HG03520 (cell line): ENCODE measurements around the gene RNF208.

ENCODE experiments used
- ATAC-seq: cut with Tn5 transposase; IDR thresholded peaks from one replicate; pipeline ENCODE4 v1.9.1; 2021; ENCODE audit warnings: mild to moderate bottlenecking, moderate library complexity; ENCODE audit not compliant: unreplicated experiment

The RNF208 gene

DNA sequence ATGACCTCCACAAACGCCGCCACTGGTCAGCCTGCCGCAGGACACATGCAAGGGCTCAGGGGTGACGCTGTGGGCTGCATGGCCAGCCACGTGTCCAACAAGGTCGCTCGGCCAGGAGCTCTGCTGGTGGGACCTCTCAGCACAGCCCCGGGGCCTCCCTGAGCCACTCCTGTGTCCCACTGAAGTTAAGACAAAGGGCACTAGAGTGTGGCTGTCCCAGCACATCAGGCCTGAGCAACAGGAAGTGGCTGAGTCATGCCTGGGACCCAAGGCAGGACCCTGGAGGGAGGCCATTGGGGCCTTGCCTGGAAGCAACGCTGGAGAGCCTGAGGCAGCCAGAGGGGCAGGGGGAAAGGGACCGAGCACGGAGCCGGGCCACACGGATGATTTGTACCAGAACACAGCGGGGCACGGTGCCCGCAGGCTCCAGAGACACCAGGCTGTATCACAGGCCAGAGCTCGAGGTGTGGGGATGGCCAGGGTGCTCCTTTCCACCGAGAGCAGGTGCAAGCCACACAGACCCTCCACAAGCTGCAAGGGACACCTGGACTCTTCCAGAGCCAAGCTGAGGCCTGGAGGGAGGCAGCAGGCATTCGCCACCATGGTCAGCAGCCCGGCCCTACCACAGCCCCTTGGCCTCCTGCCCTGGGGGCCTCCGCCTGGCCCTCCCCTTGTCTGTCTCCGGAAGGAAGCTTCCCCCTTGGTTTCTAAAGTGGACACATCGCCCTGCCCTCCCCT lies 43.7 kb downstream of the RNF208 start:
- ATAC-seq: no peak

DNA sequence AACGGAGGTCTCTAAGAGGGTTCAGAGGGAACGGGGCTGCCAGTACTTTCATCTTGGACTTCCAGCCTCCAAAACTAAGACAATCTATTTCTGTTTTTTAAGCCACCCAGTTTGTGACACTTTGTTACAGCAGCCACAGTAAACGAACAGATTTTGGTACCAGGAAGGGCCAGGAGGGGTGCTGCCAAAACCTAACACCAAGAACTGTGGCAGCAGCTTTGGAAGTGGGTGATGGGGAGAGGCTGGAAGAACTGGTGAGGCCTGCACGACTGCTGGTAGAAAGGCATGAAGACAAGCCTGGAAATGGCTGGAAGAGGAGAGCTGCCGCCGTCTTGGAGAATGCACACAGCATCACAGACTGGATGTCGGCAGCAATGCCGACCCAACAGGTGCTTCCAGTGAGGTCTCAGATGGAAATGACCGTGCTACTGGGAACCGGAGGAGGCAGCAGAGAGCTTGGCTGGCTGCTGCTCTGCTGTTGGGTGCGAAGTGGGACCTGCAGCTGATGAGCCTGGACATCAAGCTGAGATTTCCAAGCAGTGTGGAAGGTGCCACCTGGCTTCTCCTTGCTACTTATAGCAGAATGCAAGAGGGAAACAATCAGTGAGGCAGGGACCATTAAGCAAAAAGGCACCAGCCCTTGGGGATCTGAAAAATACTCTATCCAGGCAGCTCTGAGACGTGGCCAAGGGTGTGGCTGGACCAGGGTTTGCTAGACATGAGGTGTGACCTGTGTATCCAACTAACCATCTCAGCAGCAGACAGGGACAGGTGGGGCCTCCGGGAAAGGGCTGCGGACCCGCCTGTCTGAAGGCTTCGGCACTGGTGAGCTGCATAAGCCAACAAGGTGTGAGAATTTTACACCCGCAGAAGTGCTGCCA lies 45.5 kb downstream of the RNF208 start:
- no peak for ATAC-seq

DNA sequence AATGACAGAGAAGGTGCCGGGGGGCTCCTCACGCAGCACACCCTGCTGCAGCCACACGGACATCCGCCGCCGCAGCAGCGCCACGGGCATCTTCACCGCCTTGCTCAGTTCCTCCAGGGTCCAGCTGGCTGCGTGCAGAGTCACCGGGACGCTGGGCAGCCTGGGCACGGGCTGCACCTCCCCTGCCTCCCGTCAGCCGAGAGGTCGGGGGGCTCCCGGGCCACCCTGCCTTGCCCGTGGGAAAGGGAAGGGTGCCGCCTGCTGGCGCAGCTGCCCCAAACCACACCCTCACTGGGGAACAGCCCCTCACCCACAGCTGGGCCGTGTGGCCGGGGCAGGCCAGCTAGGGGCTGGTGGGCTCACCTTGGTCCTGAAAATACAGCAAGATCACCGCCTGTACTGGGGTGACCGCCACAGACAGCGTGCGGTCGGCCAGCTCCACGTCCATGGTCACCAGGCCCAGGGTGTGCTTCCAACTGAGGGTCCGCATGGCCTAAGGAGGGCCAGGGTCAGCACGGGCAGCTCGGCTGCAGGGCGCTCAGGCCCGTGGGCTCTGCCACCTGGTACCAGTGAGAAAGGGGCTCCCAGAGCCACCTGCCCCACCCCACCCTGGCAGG lies 46.6 kb downstream of the RNF208 start:
- no peak for ATAC-seq

GRCh38 chr9:137174722-137175293 lies 47.2 kb downstream of the RNF208 start:
- ATAC-seq: no peak

GRCh38 chr9:137173796-137174664 lies 48.0 kb downstream of the RNF208 start:
- no peak for ATAC-seq

- no peak for ATAC-seq
Observed at GRCh38 chr9:137172901-137173795, 48.9 kb downstream of the RNF208 start.

DNA sequence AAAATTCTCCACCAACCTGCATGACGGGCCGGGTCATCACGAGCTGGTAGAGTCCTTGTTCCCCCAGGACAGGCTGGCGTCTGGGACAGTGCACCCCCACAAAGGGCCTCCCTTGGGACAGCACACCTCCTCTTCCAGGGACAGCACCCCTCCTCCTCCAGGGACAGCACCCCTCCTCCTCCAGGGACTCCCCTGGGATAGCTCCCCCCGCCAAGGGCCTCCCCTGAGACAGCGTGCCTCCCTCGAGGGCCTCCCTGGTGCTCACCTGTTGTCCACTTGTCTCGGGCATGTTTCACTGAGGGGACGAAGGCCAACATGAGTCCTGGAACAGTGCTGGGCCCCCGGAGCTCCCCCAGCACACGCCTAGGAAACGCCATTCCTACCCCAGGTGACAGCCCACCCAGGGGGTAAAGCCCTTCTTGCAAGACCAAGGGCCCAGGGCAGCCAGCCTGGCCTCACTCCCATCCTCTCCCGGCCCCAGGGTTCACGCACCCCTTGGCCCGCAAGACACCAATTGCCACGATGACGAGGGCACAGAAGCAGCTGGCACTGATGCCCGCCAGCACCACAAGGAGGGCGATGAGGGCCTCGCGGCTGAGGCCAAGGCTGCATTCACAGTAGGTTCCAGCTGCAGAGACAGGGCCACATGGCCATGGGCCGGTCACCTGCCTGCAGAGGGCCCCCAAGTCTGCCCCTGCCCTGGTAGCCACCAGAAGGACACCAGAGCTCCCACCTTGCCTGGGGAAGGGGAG lies 50.7 kb downstream of the RNF208 start:
- ATAC-seq: no peak

DNA sequence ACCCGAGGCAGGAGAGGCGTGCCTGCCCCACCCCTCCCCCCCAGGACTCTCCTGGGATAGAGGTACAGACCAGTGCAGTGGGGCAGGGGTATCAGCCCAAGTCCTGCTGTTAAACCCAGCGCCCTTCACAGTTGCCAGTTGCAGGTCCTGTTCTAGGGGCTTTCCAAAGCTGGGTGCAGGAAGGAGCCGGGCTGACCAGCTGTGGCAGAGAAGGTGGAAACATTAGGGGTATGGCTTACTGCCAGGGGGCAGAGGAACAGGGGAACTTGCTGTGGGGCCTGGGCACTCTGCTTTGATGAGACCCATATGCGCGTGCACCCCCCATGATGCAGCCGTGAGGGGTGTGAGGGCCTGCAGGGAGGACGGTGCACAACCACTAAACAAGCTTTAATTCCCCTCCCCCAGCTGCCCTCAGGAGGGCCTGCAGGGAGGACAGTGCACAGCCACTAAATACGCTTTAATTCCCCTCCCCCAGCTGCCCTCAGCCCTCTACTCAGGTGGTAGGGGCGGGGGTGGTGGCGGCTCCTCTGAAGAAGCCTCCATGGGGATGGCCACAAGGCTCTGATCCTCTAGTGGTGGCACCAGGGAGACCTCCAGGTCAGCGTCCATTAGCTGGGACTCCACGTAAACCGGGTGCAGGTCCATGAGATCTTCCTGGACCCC lies 51.4 kb downstream of the RNF208 start:
- ATAC-seq: no peak
